SU-DHL-6 (cell line): ENCODE data around the gene B2M.

Experiments
- H2AFZ ChIP-seq: fragments of 200-600 bp; sonication (generic); 2 replicates; pipeline ENCODE4 v1.6.1; 2014; ENCODE audit warnings: low read depth, mild to moderate bottlenecking, moderate library complexity, mixed read lengths, antibody characterized with exemption, low read length; ENCODE audit not compliant: severe bottlenecking
- H3F3A ChIP-seq: fragments of 200-600 bp; shearing (Covaris generic); 2 replicates; pipeline ENCODE4 v1.6.0; 2016; ENCODE audit warnings: antibody characterized with exemption, mild to moderate bottlenecking; ENCODE audit not compliant: insufficient read depth
- H3K27ac ChIP-seq: fragments of 200-600 bp; sonication (generic); 2 replicates; pipeline ENCODE4 v1.5.1; 2016; ENCODE audit warnings: low read depth, mild to moderate bottlenecking, low read length, moderate library complexity, mixed read lengths
- H3K27me3 ChIP-seq: fragments of 200-600 bp; sonication (generic), shearing (Covaris generic); 2 replicates; pipeline ENCODE4 v1.6.0; 2014; ENCODE audit warnings: mild to moderate bottlenecking, low read length
- H3K36me3 ChIP-seq: fragments of 200-600 bp; sonication (generic); 2 replicates; pipeline ENCODE4 v1.6.1; 2014; ENCODE audit warnings: mild to moderate bottlenecking, low read length, mixed read lengths
- H3K4me2 ChIP-seq: fragments of 300-600, 200-600 bp; shearing (Covaris generic), sonication (generic); 2 replicates; pipeline ENCODE4 v1.6.0; 2014; ENCODE audit warnings: low read length, low read depth, mild to moderate bottlenecking; ENCODE audit not compliant: poor library complexity, severe bottlenecking
- H3K4me3 ChIP-seq: fragments of 200-600 bp; sonication (generic); 2 replicates; pipeline ENCODE4 v1.5.1; 2014; ENCODE audit warnings: antibody characterized with exemption, low read length, mild to moderate bottlenecking, mixed read lengths; ENCODE audit not compliant: insufficient read depth, poor library complexity, severe bottlenecking
- H3K79me2 ChIP-seq: fragments of 200-600 bp; sonication (generic); 2 replicates; pipeline ENCODE4 v1.6.1; 2014; ENCODE audit warnings: mild to moderate bottlenecking, low read length, moderate library complexity; ENCODE audit not compliant: insufficient read depth
- H3K9ac ChIP-seq: fragments of 200-600 bp; sonication (generic); 2 replicates; pipeline ENCODE4 v1.7.0; 2014; ENCODE audit warnings: mild to moderate bottlenecking, low read length
- H3K9me2 ChIP-seq: fragments of 200-600 bp; sonication (generic); replicated peaks from 2 replicates; pipeline ENCODE4 v1.6.1; 2014; ENCODE audit warnings: low read length; ENCODE audit not compliant: insufficient read depth
- H3K9me3 ChIP-seq: fragments of 200-600 bp; sonication (generic); 2 replicates; pipeline ENCODE4 v1.6.1; 2014; ENCODE audit warnings: low read length, mixed read lengths; ENCODE audit not compliant: insufficient read depth
- H4K20me1 ChIP-seq: fragments of 200-600 bp; sonication (generic); 2 replicates; pipeline ENCODE4 v1.6.1; 2014; ENCODE audit warnings: low read depth, mild to moderate bottlenecking, antibody characterized with exemption, low read length, moderate library complexity, mixed read lengths
- CTCF ChIP-seq: fragments of 200-600 bp; sonication (generic); IDR thresholded peaks from one replicate; pipeline ENCODE4 v1.5.1; 2017; ENCODE audit warnings: antibody characterized with exemption, mild to moderate bottlenecking, low read length, moderate library complexity; ENCODE audit not compliant: insufficient read depth, poor library complexity, severe bottlenecking
- EZH2phosphoT487 ChIP-seq: fragments of 200-600 bp; sonication (generic), shearing (Covaris generic); conservative IDR thresholded peaks from 2 replicates; pipeline ENCODE4 v1.6.1; 2018; ENCODE audit warnings: mild to moderate bottlenecking, antibody characterized with exemption, low read length, moderate library complexity, mixed read lengths

Gene B2M

DNA sequence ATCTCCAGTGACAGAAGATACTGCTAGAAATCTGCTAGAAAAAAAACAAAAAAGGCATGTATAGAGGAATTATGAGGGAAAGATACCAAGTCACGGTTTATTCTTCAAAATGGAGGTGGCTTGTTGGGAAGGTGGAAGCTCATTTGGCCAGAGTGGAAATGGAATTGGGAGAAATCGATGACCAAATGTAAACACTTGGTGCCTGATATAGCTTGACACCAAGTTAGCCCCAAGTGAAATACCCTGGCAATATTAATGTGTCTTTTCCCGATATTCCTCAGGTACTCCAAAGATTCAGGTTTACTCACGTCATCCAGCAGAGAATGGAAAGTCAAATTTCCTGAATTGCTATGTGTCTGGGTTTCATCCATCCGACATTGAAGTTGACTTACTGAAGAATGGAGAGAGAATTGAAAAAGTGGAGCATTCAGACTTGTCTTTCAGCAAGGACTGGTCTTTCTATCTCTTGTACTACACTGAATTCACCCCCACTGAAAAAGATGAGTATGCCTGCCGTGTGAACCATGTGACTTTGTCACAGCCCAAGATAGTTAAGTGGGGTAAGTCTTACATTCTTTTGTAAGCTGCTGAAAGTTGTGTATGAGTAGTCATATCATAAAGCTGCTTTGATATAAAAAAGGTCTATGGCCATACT, 4.0 kb downstream of the B2M start:
- H3K4me2 ChIP-seq, result no peak overlapping the region
- H3K9me2 ChIP-seq, result no peaks in the 10 kb centered on the region
- peaks cover 84% of the 10 kb centered on the region for H3F3A ChIP-seq
- no peak overlapping the region for H3K9ac ChIP-seq
- peaks cover 27% of the 10 kb centered on the region for H4K20me1 ChIP-seq
- H2AFZ ChIP-seq, result no peak overlapping the region
- peaks cover 43% of the 10 kb centered on the region for H3K79me2 ChIP-seq
- no peak overlapping the region; the same call in 1 of the 2 replicates for H3K27ac ChIP-seq
- H3K9me3 ChIP-seq, result no peaks in the 10 kb centered on the region
- H3K27me3 ChIP-seq, result no peaks in the 10 kb centered on the region
- no peak overlapping the region for H3K4me3 ChIP-seq
- peaks cover 40% of the 10 kb centered on the region for H3K36me3 ChIP-seq
- TF ChIP-seq EZH2phosphoT487 (no peak), CTCF (no peak)

- Histone ChIP-seq H3K9me3 (no peaks in the 10 kb centered on the region), H3K9me2 (no peaks in the 10 kb centered on the region), H3K27me3 (no peaks in the 10 kb centered on the region), H3F3A (peaks cover 82% of the 10 kb centered on the region), H4K20me1 (peaks cover 27% of the 10 kb centered on the region), H3K36me3 (peaks cover 40% of the 10 kb centered on the region), H3K4me2 (no peak overlapping the region), H3K27ac (peak overlapping the region; percentile 1; the same call in 1 of the 2 replicates), H2AFZ (no peak overlapping the region), H3K4me3 (no peak overlapping the region), H3K79me2 (peaks cover 43% of the 10 kb centered on the region), H3K9ac (no peak overlapping the region)
- TF ChIP-seq CTCF (no peak), EZH2phosphoT487 (no peak)
Measured at GRCh38 chr15:44715797-44716334, 4.5 kb downstream of the B2M start.

- Histone ChIP-seq H3K9me2 (no peaks in the 10 kb centered on the region), H3K79me2 (peaks cover 36% of the 10 kb centered on the region), H2AFZ (no peak overlapping the region), H3K4me2 (no peak overlapping the region), H3F3A (peaks cover 86% of the 10 kb centered on the region), H3K4me3 (no peak overlapping the region), H3K27me3 (no peaks in the 10 kb centered on the region), H3K36me3 (peaks cover 40% of the 10 kb centered on the region), H3K27ac (peak overlapping the region; percentile 95; the same call in 1 of the 2 replicates), H3K9me3 (no peaks in the 10 kb centered on the region), H3K9ac (no peak overlapping the region), H4K20me1 (peaks cover 26% of the 10 kb centered on the region)
- no peak for TF ChIP-seq CTCF
- TF ChIP-seq EZH2phosphoT487, result no peak
Measured at GRCh38 chr15:44716983-44717602, 5.8 kb downstream of the B2M start.
